H9 (cell line): ENCODE measurements around the gene AKAP1. TPM values are rescaled to one million over a fixed set of nuclear protein-coding genes. Genes with fewer than 3 reads are reported as not detected.

Experiments
- DNase-seq: peaks from one replicate; pipeline ENCODE4 v3.0.0-alpha.2; 2017
- H2AFZ ChIP-seq: one replicate; pipeline ENCODE4 v1.6.1; 2013; ENCODE audit warnings: mild to moderate bottlenecking, low read length, control low read depth, moderate library complexity
- H2AK5ac ChIP-seq: 2 replicates; pipeline ENCODE4 v1.6.1; 2013; ENCODE audit warnings: low read length, control low read depth, mixed read lengths; ENCODE audit not compliant: insufficient read length
- H2BK120ac ChIP-seq: one replicate; pipeline ENCODE4 v1.6.1; 2013; ENCODE audit warnings: low read depth, mild to moderate bottlenecking, low read length, control low read depth, inconsistent platforms; ENCODE audit not compliant: poor library complexity, severe bottlenecking
- H2BK12ac ChIP-seq: 2 replicates; pipeline ENCODE4 v1.6.1; 2013; ENCODE audit warnings: low read length, control low read depth, mixed read lengths, low read depth; ENCODE audit not compliant: insufficient read length
- H2BK15ac ChIP-seq: 2 replicates; pipeline ENCODE4 v1.6.1; 2013; ENCODE audit warnings: low read depth, low read length, control low read depth
- H2BK20ac ChIP-seq: one replicate; pipeline ENCODE4 v1.6.1; 2013; ENCODE audit warnings: low read depth, mild to moderate bottlenecking, low read length, control low read depth, inconsistent platforms; ENCODE audit not compliant: poor library complexity, severe bottlenecking
- H2BK5ac ChIP-seq: 2 replicates; pipeline ENCODE4 v1.6.1; 2013; ENCODE audit warnings: low read length, control low read depth, mixed read lengths; ENCODE audit not compliant: insufficient read length
- H3K14ac ChIP-seq: 2 replicates; pipeline ENCODE4 v1.6.1; 2013; ENCODE audit warnings: low read length, control low read depth; ENCODE audit not compliant: insufficient read depth
- H3K18ac ChIP-seq: 2 replicates; pipeline ENCODE4 v1.6.1; 2013; ENCODE audit warnings: low read depth, mild to moderate bottlenecking, mixed read lengths, low read length, control low read depth; ENCODE audit not compliant: insufficient read length
- H3K23ac ChIP-seq: 2 replicates; pipeline ENCODE4 v1.6.1; 2013; ENCODE audit warnings: low read length, control low read depth, mixed read lengths, low read depth; ENCODE audit not compliant: insufficient read length
- H3K23me2 ChIP-seq: 2 replicates; pipeline ENCODE4 v1.6.1; 2013; ENCODE audit warnings: low read depth, mild to moderate bottlenecking, mixed read lengths, low read length, control low read depth; ENCODE audit not compliant: insufficient read length, poor library complexity, severe bottlenecking
- H3K27ac ChIP-seq: 2 replicates; pipeline ENCODE4 v1.5.1; 2013; ENCODE audit warnings: low read length, control low read depth, mixed read lengths, low read depth; ENCODE audit not compliant: insufficient read length
- H3K27me3 ChIP-seq: 2 replicates; pipeline ENCODE4 v1.6.1; 2013; ENCODE audit warnings: low read length, control low read depth, inconsistent platforms; ENCODE audit not compliant: insufficient read depth
- H3K4ac ChIP-seq: 2 replicates; pipeline ENCODE4 v1.6.1; 2013; ENCODE audit warnings: low read depth, mild to moderate bottlenecking, control low read depth, inconsistent platforms, low read length, moderate library complexity
- H3K4me1 ChIP-seq: 2 replicates; pipeline ENCODE4 v1.6.1; 2013; ENCODE audit warnings: low read length, control low read depth, inconsistent platforms; ENCODE audit not compliant: insufficient read depth
- H3K4me2 ChIP-seq: 2 replicates; pipeline ENCODE4 v1.6.1; 2013; ENCODE audit warnings: low read length, control low read depth, mixed read lengths; ENCODE audit not compliant: insufficient read length, insufficient read depth
- H3K56ac ChIP-seq: 2 replicates; pipeline ENCODE4 v1.6.1; 2013; ENCODE audit warnings: low read depth, mild to moderate bottlenecking, mixed read lengths, low read length, control low read depth; ENCODE audit not compliant: insufficient read length
- H3K79me1 ChIP-seq: 2 replicates; pipeline ENCODE4 v1.6.1; 2013; ENCODE audit warnings: low read depth, mild to moderate bottlenecking, moderate library complexity, low read length, control low read depth, inconsistent platforms; ENCODE audit not compliant: insufficient read depth, poor library complexity, severe bottlenecking
- H3K79me2 ChIP-seq: 2 replicates; pipeline ENCODE4 v1.6.1; 2013; ENCODE audit warnings: low read length, control low read depth, inconsistent platforms; ENCODE audit not compliant: insufficient read depth
- H3K9ac ChIP-seq: 2 replicates; pipeline ENCODE4 v1.6.1; 2013; ENCODE audit warnings: low read length, control low read depth, mixed read lengths; ENCODE audit not compliant: insufficient read length; ENCODE audit errors: extremely low read depth
- H3K9me3 ChIP-seq: one replicate; pipeline ENCODE4 v1.6.1; 2013; ENCODE audit warnings: low read depth, low read length, inconsistent platforms; ENCODE audit not compliant: control insufficient read depth
- H3T11ph ChIP-seq: one replicate; pipeline ENCODE4 v1.6.1; 2013; ENCODE audit warnings: mild to moderate bottlenecking, low read length, control low read depth, inconsistent platforms
- H4K20me1 ChIP-seq: one replicate; pipeline ENCODE4 v1.6.1; 2013; ENCODE audit not compliant: control insufficient read depth, insufficient read length, insufficient read depth
- H4K5ac ChIP-seq: 2 replicates; pipeline ENCODE4 v1.6.1; 2013; ENCODE audit warnings: low read depth, mild to moderate bottlenecking, mixed read lengths, low read length, control low read depth; ENCODE audit not compliant: insufficient read length
- H4K8ac ChIP-seq: replicated peaks from 2 replicates; pipeline ENCODE4 v1.6.1; 2013; ENCODE audit warnings: low read length, control low read depth, mixed read lengths, low read depth; ENCODE audit not compliant: insufficient read length
- H4K91ac ChIP-seq: 2 replicates; pipeline ENCODE4 v1.6.1; 2013; ENCODE audit warnings: low read depth, mild to moderate bottlenecking, moderate library complexity, mixed read lengths, low read length, control low read depth; ENCODE audit not compliant: insufficient read length
- H3K27ac Mint-ChIP-seq, 3 experiments: 2 replicates in 2 of 3; 3 replicates in 1 of 3; pipeline ENCODE4 v1.8.0; 2020 to 2021; ENCODE audit warnings: mixed read lengths in 3 of 3, mild to moderate bottlenecking in 1 of 3, moderate library complexity in 1 of 3
- H3K27me3 Mint-ChIP-seq: 2 replicates; pipeline ENCODE4 v1.8.0; 2021; ENCODE audit warnings: low read depth, mild to moderate bottlenecking, moderate library complexity, mixed read lengths
- H3K36me3 Mint-ChIP-seq, 3 experiments: 2 replicates in 2 of 3; 3 replicates in 1 of 3; pipeline ENCODE4 v1.8.0; 2020 to 2021; ENCODE audit warnings: low read depth in 3 of 3, mixed read lengths in 3 of 3; ENCODE audit not compliant: insufficient read depth in 1 of 3
- H3K4me1 Mint-ChIP-seq, 2 experiments: 2 replicates each; pipeline ENCODE4 v1.8.0; 2020; ENCODE audit warnings: mixed read lengths in 2 of 2
- H3K4me3 Mint-ChIP-seq, 2 experiments: 2 replicates in 1 of 2; 3 replicates in 1 of 2; pipeline ENCODE4 v1.8.0; 2020 to 2021; ENCODE audit warnings: mild to moderate bottlenecking in 2 of 2, mixed read lengths in 2 of 2, moderate library complexity in 1 of 2
- H3K9me3 Mint-ChIP-seq, 2 experiments: 2 replicates in 1 of 2; 3 replicates in 1 of 2; pipeline ENCODE4 v1.8.0; 2020; ENCODE audit warnings: mild to moderate bottlenecking in 2 of 2, mixed read lengths in 2 of 2, moderate library complexity in 1 of 2
- WGBS: extraction: QIAGEN DNeasy Blood & Tissue Kit; methylation state at CpG from one replicate; pipeline ENCODE4 v1.1.7; 2013; ENCODE audit warnings: missing lambda C conversion rate, low lambda C conversion rate, mixed read lengths; ENCODE audit not compliant: insufficient read length; ENCODE audit errors: extremely low coverage; 5-methylcytosine and 5-hydroxymethylcytosine counted together
- total RNA-seq: library from RNA; stranded (reverse); gene quantifications from 2 replicates; pipeline ENCODE4 v1.2.1, GENCODE V29; 2021
- TF ChIP-seq, protein P1 (sequence below): fragments of 200-600 bp; sonication (generic); conservative IDR thresholded peaks from 3 replicates; pipeline ENCODE4 v1.8.0; 2021; ENCODE audit warnings: antibody characterized with exemption, mild to moderate bottlenecking

The AKAP1 gene
- total RNA-seq, 1 experiment from 2014 or later, result 61.2 TPM

DNA sequence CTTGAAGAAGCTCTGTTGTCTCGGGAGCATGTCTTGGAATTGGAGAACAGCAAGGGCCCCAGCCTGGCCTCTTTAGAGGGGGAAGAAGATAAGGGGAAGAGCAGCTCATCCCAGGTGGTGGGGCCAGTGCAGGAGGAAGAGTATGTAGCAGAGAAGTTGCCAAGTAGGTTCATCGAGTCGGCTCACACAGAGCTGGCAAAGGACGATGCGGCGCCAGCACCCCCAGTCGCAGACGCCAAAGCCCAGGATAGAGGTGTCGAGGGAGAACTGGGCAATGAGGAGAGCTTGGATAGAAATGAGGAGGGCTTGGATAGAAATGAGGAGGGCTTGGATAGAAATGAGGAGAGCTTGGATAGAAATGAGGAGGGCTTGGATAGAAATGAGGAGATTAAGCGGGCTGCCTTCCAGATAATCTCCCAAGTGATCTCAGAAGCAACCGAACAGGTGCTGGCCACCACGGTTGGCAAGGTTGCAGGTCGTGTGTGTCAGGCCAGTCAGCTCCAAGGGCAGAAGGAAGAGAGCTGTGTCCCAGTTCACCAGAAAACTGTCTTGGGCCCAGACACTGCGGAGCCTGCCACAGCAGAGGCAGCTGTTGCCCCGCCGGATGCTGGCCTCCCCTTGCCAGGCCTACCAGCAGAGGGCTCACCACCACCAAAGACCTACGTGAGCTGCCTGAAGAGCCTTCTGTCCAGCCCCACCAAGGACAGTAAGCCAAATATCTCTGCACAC is 21.2 kb downstream of the AKAP1 start:
- H4K5ac ChIP-seq, result no peak overlapping the region
- Mint-ChIP-seq H3K9me3 (no peaks in the 10 kb centered on the region), H3K27me3 (no peaks in the 10 kb centered on the region), H3K4me1 (peaks cover 57 to 77% of the 10 kb centered on the region in 2 experiments), H3K4me3 (no peak overlapping the region), H3K36me3 (peaks cover 11 to 30% (median 29%) of the 10 kb centered on the region in 3 experiments; a peak in 6 of 7 replicates), H3K27ac (peak overlapping the region; percentile 33 to 91 (median 76); a peak in 5 of 7 replicates)
- no peak overlapping the region; the same call in 1 of the 2 replicates for H3K14ac ChIP-seq
- no peaks in the 10 kb centered on the region for H3K27me3 ChIP-seq
- H2BK15ac ChIP-seq, result no peak overlapping the region
- H3T11ph ChIP-seq, result no peak overlapping the region
- H3K4ac ChIP-seq, result no peak overlapping the region
- H3K4me2 ChIP-seq, result no peak overlapping the region
- no CpG with 5 or more reads among the region's 17 CpGs for WGBS
- no peak overlapping the region for H3K27ac ChIP-seq
- H2AFZ ChIP-seq, result no peak overlapping the region
- no peaks in the 10 kb centered on the region for H3K9me3 ChIP-seq
- TF ChIP-seq, protein P1, sequence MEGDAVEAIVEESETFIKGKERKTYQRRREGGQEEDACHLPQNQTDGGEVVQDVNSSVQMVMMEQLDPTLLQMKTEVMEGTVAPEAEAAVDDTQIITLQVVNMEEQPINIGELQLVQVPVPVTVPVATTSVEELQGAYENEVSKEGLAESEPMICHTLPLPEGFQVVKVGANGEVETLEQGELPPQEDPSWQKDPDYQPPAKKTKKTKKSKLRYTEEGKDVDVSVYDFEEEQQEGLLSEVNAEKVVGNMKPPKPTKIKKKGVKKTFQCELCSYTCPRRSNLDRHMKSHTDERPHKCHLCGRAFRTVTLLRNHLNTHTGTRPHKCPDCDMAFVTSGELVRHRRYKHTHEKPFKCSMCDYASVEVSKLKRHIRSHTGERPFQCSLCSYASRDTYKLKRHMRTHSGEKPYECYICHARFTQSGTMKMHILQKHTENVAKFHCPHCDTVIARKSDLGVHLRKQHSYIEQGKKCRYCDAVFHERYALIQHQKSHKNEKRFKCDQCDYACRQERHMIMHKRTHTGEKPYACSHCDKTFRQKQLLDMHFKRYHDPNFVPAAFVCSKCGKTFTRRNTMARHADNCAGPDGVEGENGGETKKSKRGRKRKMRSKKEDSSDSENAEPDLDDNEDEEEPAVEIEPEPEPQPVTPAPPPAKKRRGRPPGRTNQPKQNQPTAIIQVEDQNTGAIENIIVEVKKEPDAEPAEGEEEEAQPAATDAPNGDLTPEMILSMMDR, result peak; percentile 65
- H4K91ac ChIP-seq, result no peak overlapping the region
- no peak overlapping the region for H3K9ac ChIP-seq
- peaks cover 7% of the 10 kb centered on the region; the same call in 1 of the 2 replicates for H3K79me2 ChIP-seq
- H4K20me1 ChIP-seq, result no peaks in the 10 kb centered on the region
- H2AK5ac ChIP-seq, result no peak overlapping the region
- peaks cover 2% of the 10 kb centered on the region; the same call in 1 of the 2 replicates for H3K4me1 ChIP-seq
- H2BK5ac ChIP-seq, result no peak overlapping the region
- H2BK12ac ChIP-seq, result no peak overlapping the region
- H3K79me1 ChIP-seq, result peaks cover 9% of the 10 kb centered on the region
- no peak overlapping the region for H3K56ac ChIP-seq
- no peak overlapping the region for H3K18ac ChIP-seq
- H4K8ac ChIP-seq, result no peak overlapping the region
- H2BK20ac ChIP-seq, result no peak overlapping the region
- DNase-seq, result peak; percentile 80
- H3K23me2 ChIP-seq, result no peaks in the 10 kb centered on the region
- no peak overlapping the region for H2BK120ac ChIP-seq
- no peak overlapping the region for H3K23ac ChIP-seq
